Muscle of leg (tissue), 11 donors: Measurements from ENCODE around the gene ATP5MG. TPM values are rescaled to one million over a fixed set of nuclear protein-coding genes. Genes with fewer than 3 reads are reported as not detected.
"Not testable (repeated sequence)": the region's sequence is repeated elsewhere in the genome, so short reads cannot be mapped to it uniquely, and the experiment has no call there.

ENCODE experiments used
- DNase-seq: peaks from one replicate; pipeline ENCODE4 v3.0.0; 2013
- H3K27ac ChIP-seq: one replicate; pipeline ENCODE4 v1.5.1; 2013; ENCODE audit warnings: mild to moderate bottlenecking, low read length, control low read depth
- H3K27me3 ChIP-seq: one replicate; pipeline ENCODE4 v1.6.1; 2013; ENCODE audit warnings: low read length; ENCODE audit not compliant: control insufficient read depth, insufficient read depth
- H3K36me3 ChIP-seq: one replicate; pipeline ENCODE4 v1.6.1; 2013; ENCODE audit warnings: low read length; ENCODE audit not compliant: control insufficient read depth, insufficient read depth
- H3K4me1 ChIP-seq: one replicate; pipeline ENCODE4 v1.6.1; 2013; ENCODE audit warnings: low read length; ENCODE audit not compliant: control insufficient read depth, insufficient read depth
- H3K4me3 ChIP-seq: one replicate; pipeline ENCODE4 v1.5.1; 2013; ENCODE audit warnings: low read length, control low read depth
- H3K9me3 ChIP-seq: replicated peaks from 2 replicates; pipeline ENCODE4 v1.6.1; 2013; ENCODE audit warnings: low read depth, low read length; ENCODE audit not compliant: control insufficient read depth
- WGBS: methylation state at CpG from one replicate; pipeline ENCODE4 v1.1.5; 2013; ENCODE audit warnings: missing lambda C conversion rate; ENCODE audit not compliant: insufficient coverage; 5-methylcytosine and 5-hydroxymethylcytosine counted together
- polyA plus RNA-seq, 8 donors: library from polyadenylated mRNA; unstranded; fragments of 120-200 nt; gene quantifications; one replicate each; pipeline versions ENCODE4 v1.2.1 to v1.2.3, GENCODE V29; 2013; ENCODE audit warnings: inconsistent platforms in 1 of 8, low replicate concordance in 1 of 8; ENCODE audit not compliant: insufficient read length in 8 of 8, insufficient read depth in 1 of 8
- total RNA-seq: library from RNA; stranded (reverse); fragments of 120-200 nt; gene quantifications from one replicate; pipeline ENCODE4 v1.2.4, GENCODE V29; 2013

The ATP5MG gene
- total and polyA plus RNA-seq, 9 donors, result 256 to 442 (median 417) TPM

DNA sequence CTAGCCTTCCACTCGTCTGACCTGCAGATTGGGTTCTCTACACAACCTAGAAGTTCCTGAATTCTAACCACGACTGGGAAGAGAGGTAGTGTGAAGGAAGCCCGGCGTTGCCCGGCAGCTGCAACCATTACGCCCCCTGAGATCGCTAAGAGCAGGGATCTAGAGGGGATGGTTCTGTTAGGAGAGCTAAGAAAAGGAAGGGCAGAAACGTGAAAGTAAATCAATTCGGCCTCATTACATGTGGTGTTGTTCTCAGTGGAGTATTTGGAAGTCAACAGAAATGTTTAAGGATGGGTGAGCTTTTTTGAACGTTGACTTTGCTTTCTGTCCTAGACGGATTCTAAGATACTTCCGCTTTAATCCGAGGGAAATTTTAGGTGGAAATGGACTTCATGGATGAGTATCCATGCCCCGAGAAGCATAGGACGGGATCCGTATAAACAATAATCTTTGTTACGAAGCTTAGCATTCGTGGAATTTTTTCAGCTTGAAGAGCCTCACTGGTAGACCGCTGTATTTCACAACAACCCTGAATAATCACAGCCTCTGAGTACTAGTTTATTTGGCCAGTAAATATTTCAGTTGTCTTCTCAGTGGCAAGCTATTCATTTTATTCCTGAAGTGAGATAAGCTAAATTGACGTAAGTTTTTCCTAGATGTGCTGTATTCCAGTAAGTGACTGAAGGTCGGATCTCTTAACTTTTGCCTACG lies 629 bp downstream of the ATP5MG start:
- H3K9me3 ChIP-seq, result no peaks in the 10 kb centered on the region
- WGBS, result 0% methylated on average over 11 of the region's 22 CpGs
- peak overlapping the region; percentile 74 for H3K4me3 ChIP-seq
- H3K4me1 ChIP-seq, result peaks cover 14% of the 10 kb centered on the region
- no peaks in the 10 kb centered on the region for H3K27me3 ChIP-seq
- peaks cover 17% of the 10 kb centered on the region for H3K36me3 ChIP-seq
- DNase-seq, result no peak
- H3K27ac ChIP-seq, result peak overlapping the region; percentile 66

DNA sequence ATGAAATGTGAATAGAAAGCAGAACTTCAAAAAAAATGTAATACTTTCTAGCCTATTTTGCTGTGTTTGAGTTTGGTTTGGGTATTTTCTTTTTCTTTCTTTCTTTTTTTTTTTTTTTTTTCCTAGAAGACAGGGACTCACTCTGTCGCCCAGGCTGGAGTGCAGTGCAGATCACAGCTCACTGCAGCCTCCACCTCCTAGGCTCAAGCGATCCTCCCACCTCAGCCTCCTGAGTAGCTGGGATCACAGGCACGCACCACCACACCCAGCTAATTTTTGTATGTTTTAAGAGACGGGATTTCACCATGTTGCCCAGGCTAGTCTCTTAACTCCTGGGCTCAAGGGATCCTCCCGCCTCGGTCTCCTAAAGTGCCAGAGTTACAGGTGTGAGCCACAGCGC lies 1.2 kb downstream of the ATP5MG start:
- Histone ChIP-seq H3K4me3 (peak overlapping the region; percentile 74), H3K36me3 (peaks cover 22% of the 10 kb centered on the region), H3K4me1 (peaks cover 14% of the 10 kb centered on the region)
- DNase-seq, H3K27ac ChIP-seq, H3K27me3 ChIP-seq, H3K9me3 ChIP-seq: not testable (repeated sequence)
- WGBS, result 67% methylated on average over 5 of the region's 7 CpGs

DNA sequence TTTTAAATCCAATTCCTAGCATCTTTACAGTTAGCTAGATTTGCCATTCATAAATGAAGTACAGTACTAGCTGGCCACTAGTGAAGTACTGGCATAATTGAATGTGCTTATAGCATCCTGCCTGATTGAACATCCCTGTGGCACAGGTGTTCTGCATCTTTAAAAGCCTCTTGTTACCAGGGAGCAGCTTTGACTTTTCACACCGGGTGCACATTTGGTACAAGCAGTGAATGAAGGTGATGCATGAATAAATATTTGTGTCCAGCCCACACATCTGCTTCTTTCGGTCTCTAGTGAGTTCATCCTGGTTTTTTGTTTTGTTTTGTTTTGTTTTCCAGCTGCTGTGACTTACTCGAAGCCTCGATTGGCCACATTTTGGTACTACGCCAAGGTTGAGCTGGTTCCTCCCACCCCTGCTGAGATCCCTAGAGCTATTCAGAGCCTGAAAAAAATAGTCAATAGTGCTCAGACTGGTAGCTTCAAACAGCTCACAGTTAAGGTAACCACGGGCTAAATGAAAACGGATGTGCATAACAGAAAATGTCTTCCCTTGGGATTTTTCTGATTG lies 5.3 kb downstream of the ATP5MG start:
- DNase-seq, result no peak
- 100% methylated on average over 1 of the region's 7 CpGs for WGBS

DNA sequence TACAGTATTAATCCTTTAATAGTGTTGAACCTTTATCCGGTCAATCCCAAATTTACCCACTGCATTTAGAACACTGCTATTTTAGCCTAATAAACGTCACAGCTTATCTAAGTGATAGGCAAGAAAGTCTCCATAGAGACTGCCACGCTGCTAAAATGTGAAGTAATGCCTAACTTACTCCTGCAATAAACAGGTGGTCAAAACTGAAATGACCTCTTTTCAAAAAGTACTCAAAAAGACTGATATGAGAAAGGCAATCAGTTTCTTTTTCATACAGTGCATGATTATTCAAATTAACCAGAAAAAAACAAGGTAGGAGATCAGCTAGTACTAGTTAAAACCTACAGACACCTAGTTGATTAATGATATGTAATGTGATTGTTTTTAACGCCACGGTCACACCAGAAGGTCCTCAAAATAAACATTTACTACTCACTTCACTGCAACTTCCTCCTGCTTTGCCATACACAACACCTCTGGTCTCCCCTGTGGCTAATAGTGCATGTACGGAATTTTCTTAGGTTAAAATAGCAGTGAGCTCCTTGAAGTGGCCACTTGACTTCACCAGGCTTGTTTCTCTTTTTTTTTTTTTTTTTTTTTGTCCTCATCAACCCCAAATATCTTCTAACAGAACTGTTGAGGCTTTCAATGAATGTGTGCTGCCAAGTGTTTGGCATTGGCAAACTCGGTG lies 8.8 kb downstream of the ATP5MG start:
- H3K27ac ChIP-seq, result no peak overlapping the region
- WGBS, result no CpG with 5 or more reads among the region's 7 CpGs
- H3K9me3 ChIP-seq, result no peaks in the 10 kb centered on the region
- no peaks in the 10 kb centered on the region for H3K27me3 ChIP-seq
- no peaks in the 10 kb centered on the region for H3K4me1 ChIP-seq
- no peak for DNase-seq
- peaks cover 20% of the 10 kb centered on the region for H3K36me3 ChIP-seq
- H3K4me3 ChIP-seq, result no peak overlapping the region

More for the DNA sequence above, 5.3 kb downstream of the ATP5MG start:
- Histone ChIP-seq H3K4me3 (no peak overlapping the region), H3K27me3 (no peaks in the 10 kb centered on the region), H3K27ac (no peak overlapping the region), H3K4me1 (peaks cover 9% of the 10 kb centered on the region), H3K9me3 (no peaks in the 10 kb centered on the region), H3K36me3 (peaks cover 18% of the 10 kb centered on the region)

DNA sequence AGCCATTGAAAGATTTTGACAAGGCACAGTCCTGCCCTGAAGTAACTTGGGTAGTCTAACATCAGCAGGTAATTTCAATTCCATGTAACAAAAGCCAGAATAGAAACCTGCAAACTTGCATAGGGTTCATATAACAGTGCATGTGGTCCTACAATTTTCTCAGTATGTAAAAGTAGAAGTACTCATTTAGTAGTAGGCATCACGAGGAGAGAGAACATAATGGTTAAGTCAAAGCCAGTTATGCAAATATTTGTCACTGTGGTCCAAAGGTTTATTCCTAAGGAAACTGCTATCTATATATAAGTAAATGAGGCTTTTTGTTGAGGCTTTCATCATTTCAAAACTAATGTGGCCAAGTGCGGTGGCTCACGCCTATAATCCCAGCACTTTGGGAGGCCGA lies 10.1 kb downstream of the ATP5MG start:
- DNase-seq, result no peak
- Histone ChIP-seq H3K36me3 (peaks cover 17% of the 10 kb centered on the region), H3K4me3 (no peak overlapping the region), H3K27me3 (no peaks in the 10 kb centered on the region), H3K9me3 (no peaks in the 10 kb centered on the region), H3K27ac (no peak overlapping the region), H3K4me1 (no peaks in the 10 kb centered on the region)
- WGBS, result no CpG with 5 or more reads among the region's 4 CpGs

DNA sequence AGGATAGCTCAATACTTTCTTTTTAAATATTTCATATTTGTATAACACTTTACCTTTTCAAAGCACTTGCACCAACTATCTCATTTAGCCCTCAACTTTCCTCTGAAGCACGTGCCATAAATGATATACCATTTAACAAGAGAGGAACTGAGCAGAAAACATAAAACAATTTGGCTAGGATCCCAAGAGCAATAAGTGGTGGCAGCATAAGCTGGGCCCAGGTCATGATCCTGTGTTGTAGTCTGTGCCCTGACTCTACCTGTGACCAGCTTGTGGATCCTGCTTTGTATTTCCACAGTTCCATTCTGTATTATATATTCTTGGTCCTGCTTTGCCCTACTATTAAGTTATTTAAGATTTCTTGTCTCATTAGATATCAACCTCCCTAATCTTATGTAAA lies 11.5 kb downstream of the ATP5MG start:
- no peak overlapping the region for H3K4me3 ChIP-seq

DNA sequence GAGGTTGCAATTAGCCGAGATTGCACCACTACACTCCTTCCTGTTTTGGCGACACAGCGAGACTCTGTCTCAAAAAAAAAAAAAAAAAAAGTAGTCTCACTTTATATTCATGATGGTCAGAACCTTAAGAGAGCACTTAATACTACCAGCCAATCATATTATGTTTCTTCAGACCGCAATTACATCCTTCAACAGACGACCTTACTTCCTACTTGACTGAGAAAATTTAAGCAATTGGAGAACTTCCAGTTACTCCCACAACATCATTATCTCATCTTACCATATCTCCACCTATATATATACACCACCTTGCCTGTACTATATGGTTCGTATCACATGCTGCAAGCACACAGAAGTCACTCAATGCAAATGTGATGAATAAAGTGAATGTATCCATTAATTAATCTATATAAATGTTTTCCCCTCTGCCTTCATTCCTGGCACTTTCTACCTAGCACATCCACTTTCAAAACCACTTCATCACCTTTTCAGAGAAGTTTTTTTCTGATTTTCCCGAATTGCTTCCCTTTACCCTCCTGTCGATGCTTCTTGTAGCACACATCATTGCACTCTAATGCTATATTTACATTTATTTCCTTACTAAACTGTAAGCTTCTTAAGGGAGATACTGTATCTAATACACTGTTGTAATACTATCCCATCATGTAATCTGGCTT lies 13.8 kb downstream of the ATP5MG start:
- Histone ChIP-seq H3K4me3 (no peak overlapping the region), H3K9me3 (no peaks in the 10 kb centered on the region), H3K36me3 (peaks cover 4% of the 10 kb centered on the region), H3K27me3 (no peaks in the 10 kb centered on the region), H3K4me1 (no peaks in the 10 kb centered on the region), H3K27ac (no peak overlapping the region)
- WGBS, result 69% methylated on average over 2 of the region's 8 CpGs
- no peak for DNase-seq

More for the DNA sequence above, 11.5 kb downstream of the ATP5MG start:
- Histone ChIP-seq H3K9me3 (no peaks in the 10 kb centered on the region), H3K27me3 (no peaks in the 10 kb centered on the region), H3K36me3 (peaks cover 5% of the 10 kb centered on the region), H3K27ac (no peak overlapping the region), H3K4me1 (no peaks in the 10 kb centered on the region)
- WGBS, result no CpG with 5 or more reads among the region's 1 CpG
- DNase-seq, result no peak

DNA sequence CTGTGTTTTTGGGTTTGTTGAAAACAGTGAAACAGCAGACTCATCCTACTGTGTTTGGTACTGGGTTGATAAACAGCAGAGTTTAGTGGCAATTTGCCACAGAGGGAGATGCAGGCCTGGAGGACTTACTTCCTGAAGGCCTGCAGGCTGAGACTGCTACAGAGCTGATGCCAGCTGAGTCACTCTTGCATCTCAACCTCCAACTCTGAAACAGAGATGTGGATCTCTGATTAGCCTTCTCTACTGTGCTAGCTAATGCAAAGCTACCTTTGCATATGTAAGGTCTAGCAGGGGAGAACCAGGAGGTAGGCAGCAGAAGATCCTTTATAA lies 14.3 kb downstream of the ATP5MG start:
- H3K4me1 ChIP-seq, result no peaks in the 10 kb centered on the region
- H3K4me3 ChIP-seq, result no peak overlapping the region
- no peaks in the 10 kb centered on the region for H3K9me3 ChIP-seq
- DNase-seq, result no peak
- peaks cover 4% of the 10 kb centered on the region for H3K36me3 ChIP-seq
- H3K27me3 ChIP-seq, result no peaks in the 10 kb centered on the region
- no peak overlapping the region for H3K27ac ChIP-seq

DNA sequence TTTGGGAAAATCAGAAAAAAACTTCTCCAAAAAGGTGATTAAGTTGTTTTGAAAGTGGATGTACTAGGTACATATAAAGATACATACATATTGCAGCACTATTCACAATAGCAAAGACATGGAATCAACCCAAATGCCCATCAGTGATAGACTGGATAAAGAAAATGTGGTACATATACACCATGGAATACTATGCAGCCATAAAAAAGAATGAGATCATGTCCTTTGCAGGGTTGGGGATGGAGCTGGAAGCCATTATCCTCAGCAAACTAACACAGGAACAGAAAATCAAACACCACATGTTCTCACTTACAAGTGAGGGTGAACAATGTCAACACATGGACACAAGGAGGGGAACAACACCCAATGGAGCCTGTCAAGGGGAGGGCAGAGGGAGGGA lies 15.5 kb downstream of the ATP5MG start:
- not testable (repeated sequence) for H3K27ac ChIP-seq, H3K4me3 ChIP-seq, H3K27me3 ChIP-seq, DNase-seq, H3K36me3 ChIP-seq, H3K9me3 ChIP-seq, H3K4me1 ChIP-seq

DNA sequence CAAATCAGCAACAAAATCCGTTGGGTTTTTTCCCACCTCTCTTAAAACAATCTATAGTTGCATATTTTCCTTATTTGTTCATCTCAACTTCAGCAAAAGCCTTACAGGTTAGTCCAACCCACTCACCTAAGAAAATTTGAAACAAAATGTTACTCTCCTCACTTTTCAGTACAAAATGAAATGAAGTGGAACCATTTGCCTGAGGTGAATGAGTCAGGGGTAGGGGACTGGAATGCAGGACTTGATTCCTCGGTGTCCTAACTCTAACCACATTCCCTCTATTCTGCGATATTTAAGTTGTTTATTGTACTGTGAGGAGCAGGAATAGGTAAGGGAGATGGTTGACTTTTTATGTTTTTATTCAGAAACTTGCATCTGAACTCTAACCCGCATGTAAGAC lies 16.4 kb downstream of the ATP5MG start:
- H3K27me3 ChIP-seq, result no peaks in the 10 kb centered on the region
- no peak for DNase-seq
- peaks cover 2% of the 10 kb centered on the region for H3K36me3 ChIP-seq
- H3K4me3 ChIP-seq, result no peak overlapping the region
- WGBS, result no CpG with 5 or more reads among the region's 4 CpGs
- H3K4me1 ChIP-seq, result no peaks in the 10 kb centered on the region
- H3K9me3 ChIP-seq, result no peaks in the 10 kb centered on the region
- H3K27ac ChIP-seq, result no peak overlapping the region
